Urothelium cell line (cell line): Measurements from ENCODE around the gene PLVAP.
A peak's percentile ranks its signal among the peaks of the same experiment; 100 is the strongest.

Experiments
- DNase-seq: peaks from one replicate; pipeline ENCODE4 v3.0.0; 2011; ENCODE audit warnings: low spot score, mixed read lengths
- FAIRE-seq: peaks from 2 replicates; lab custom pipeline; 2011; peaks lifted over from hg19 to GRCh38; lab: Jason Lieb, UNC

PLVAP gene, protein sequence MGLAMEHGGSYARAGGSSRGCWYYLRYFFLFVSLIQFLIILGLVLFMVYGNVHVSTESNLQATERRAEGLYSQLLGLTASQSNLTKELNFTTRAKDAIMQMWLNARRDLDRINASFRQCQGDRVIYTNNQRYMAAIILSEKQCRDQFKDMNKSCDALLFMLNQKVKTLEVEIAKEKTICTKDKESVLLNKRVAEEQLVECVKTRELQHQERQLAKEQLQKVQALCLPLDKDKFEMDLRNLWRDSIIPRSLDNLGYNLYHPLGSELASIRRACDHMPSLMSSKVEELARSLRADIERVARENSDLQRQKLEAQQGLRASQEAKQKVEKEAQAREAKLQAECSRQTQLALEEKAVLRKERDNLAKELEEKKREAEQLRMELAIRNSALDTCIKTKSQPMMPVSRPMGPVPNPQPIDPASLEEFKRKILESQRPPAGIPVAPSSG

DNA sequence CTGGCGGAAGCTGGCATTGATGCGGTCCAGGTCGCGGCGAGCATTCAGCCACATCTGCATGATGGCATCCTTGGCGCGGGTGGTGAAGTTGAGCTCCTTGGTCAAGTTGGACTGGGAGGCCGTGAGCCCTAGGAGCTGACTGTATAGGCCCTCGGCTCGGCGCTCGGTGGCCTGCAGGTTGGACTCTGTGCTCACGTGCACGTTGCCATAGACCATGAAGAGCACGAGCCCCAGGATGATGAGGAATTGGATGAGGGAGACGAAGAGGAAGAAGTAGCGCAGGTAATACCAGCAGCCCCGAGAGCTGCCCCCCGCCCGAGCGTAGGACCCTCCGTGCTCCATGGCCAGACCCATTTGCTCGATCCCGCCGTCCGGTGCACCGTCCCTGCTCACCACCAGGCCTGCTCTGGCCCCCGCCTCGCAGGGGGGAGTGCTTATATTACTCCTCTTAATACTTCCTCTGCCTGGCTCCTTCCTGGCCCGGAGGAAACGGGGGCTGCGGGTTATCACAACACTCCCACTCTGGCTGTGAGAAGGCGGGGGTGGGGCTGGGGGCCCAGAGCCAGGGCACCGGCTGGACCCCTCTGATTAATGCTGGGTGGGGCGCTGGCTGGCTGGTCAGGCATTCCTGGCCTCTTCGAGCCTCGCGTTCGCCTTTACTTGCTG, at the start of gene PLVAP:
PLVAP (minus strand) TSS at position 408 of the 666 bp plus-strand sequence; CDS start at position 354, 54 bp downstream.
- no peak for DNase-seq
- FAIRE-seq, result no peak

DNA sequence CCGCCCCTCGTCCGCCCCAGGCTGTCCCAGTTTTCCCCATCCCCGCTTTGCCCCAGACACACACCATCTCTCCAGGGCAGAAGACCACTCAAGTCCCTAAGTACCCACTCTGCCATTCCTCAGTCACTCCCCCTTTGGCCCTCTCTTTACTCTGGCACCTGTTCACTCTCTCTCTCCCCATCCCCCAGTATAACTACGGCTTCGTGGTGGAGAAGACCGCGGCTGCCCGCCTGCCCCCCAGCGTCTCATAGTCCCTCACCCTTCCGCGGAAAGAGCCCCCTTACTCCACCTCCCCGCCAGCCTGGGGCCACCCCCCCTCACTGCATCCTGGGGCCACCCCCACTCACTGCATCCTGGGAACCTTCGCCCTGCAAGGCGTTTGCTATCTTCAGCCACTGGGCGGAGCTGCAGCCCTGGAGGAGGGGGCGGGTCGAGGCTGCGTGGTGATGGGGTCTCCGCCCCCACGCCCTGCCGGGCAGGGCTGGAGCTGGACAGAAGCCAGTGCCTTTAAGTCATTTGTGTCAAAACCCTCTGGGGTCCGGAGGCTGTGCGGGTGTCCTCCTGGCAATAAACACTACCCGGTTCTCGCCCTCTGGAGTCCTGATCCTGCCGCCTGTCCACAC, 47.7 kb upstream of the PLVAP start:
- peak; percentile 64 for DNase-seq
- no peak for FAIRE-seq

DNA sequence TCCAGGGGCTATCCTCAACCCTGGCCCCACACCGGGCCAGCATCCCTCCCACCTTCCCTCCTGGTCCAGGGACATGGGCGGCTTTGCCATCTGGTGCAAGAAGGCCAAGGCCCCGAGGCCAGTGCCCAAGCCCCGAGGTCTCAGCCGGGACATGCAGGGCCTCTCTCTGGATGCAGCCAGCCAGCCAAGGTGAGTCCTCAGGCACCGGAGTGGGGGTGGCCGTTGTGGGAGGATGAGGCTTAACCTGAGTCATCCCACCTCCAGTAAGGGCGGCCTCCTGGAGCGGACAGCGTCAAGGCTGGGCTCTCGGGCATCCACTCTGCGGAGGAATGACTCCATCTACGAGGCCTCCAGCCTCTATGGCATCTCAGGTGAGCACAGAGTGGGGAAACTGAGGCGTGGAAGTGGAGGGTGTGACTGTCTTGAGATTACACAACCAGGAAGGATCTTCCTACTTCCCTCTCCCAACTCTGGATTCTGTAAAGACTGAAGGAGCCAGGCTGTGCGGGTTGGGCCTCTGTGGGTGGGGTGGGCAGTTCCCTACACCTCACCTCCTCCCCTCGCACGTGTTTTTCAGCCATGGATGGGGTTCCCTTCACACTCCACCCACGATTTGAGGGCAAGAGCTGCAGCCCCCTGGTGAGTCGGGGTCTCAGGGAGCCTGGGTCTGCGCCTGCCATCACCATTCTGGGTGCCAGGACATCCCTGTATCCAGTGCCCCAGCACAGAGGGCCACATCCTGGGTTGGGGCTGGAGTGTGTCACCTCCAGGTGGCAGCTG, 46.5 kb upstream of the PLVAP start:
- DNase-seq (no peak), FAIRE-seq (no peak)

DNA sequence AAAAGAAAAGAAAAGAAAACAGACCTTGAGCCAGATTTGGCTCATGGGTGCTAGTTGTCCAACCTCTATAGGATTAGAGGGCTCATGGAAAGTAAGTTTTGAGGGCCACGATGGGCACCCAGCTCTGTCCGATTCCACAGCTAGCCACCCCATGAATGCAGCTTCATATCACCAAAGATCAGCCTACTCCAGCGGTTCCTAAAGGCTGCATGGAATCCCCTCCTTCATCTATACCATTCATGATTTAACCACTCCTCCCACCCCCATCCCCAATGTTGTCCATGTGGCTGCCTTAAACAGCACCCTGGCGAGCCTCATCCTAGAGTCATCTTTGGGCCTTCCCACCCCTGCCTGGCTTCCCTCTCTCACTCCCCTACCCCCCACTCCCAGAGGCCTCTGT, 44.8 kb upstream of the PLVAP start:
- FAIRE-seq (no peak), DNase-seq (no peak)

DNA sequence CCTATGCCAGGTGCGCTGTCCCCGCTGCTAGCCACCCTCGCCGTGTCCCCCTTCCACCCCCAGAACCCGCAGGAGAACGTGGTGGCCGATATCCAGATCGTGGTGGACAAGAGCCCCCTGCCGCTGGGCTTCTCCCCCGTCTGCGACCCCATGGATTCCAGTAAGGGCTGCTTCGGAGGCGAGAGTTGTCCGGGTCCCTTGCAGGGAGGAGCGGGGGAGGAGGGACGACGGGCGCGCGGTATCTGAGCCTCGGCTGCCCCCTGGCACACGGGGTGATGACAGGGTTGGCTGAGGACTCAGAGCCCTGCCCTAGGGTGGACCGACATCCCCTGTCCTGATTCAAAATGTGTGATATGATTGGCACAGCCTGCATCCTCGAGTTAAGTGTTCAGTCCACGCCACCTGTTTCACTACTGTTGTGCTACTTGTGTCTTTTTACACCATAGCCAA, 43.4 kb upstream of the PLVAP start:
- FAIRE-seq (no peak), DNase-seq (peak; percentile 40)

DNA sequence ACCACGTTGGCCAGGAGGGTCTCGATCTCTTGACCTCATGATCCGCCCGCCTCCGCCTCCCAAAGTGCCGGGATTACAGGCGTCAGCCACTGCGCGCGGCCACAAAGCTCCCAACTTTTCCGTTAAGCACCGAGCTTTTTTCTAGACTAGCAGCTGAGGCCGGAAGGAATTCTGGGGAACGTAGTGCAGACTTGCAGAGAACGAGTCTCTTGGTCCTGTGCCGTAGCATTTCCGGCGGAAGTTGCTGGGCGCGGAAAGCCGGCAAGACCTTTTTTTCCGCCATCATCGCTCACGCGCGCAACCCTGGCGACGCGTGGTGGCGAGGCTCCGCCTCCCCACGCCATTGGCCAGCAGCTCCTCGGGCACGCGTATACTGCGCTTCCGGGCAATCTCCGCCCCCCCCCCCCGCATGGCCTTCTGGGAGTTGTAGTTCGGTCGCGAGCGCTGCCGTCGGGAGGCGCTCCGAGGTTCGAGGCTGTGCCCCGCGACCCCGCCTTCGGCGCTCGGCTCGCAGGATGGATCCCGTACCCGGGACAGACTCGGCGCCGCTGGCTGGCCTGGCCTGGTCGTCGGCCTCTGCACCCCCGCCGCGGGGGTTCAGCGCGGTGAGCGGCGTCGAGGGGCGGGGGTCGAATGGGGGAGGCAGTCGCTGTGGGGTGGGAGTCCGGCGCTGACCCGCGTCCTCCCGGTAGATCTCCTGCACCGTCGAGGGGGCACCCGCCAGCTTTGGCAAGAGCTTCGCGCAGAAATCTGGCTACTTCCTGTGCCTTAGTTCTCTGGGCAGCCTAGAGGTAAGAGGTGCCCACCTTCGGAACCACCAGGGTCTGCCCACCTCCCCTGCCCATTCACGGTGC, 42.7 kb upstream of the PLVAP start, which contains the start of gene MVB12A:
MVB12A (plus strand) TSS at position 427 of the 854 bp plus-strand sequence; CDS start at position 516, 89 bp downstream.
- FAIRE-seq (no peak), DNase-seq (peak; percentile 96)

DNA sequence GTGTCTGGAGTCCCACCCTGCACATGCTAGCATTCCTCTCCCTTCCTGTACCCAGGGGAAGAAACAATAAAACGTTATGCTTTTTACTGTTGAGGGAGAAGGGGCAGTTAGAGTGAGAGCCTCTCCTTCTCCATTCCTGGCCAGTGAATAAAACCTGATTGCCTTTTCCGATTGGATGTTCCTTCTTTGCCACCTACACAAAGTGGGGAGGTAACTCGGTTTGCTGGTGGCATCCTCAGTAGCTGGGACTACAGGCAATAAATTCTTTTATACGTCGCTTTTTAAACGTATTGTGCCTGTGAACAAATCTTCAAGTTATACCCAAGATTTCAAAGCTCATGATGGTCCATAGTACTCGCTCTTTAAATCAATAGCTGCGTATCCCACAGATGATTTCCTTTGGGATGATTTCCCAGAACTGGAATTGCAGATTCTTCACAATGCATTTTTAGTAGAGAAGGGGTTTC, 42.0 kb upstream of the PLVAP start:
- DNase-seq (no peak), FAIRE-seq (no peak)

DNA sequence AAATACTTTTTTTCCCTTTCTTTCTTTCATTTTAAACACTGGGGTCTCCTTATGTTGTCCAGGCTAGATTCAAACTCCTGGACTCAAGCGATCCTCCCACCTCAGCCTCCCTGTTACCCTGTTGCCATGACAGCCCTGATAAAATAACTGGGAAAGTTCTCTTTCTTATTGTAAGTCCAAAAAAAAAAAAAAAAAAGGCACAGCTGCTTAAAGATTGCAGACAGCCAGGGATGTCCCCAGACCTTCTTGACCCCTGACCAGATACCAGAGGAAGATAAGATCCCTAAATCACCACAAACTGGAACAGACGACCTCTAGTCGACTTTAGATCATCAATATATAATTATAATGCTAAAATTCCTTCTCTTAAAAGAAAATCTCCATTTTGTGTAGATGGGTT, 41.6 kb upstream of the PLVAP start:
- no peak for DNase-seq
- FAIRE-seq, result no peak

DNA sequence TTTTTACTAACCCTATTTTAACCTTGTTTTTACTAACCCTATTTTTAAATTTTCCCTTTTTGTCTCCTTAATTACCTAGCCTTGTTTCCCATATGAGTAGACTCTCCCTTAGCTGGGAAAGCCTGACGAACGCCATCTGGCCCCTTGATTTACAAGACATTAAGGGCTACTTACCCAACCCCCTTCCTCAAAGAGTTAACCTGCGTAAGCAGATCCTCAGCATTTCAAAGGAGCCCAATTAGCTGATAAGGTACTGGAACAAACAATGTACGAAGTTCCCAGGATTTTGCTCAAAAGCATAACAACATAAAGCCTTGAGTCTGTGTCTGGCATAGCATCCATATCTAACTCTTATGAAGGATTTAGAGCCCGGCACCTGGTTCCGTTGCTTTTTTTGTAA, 38.0 kb upstream of the PLVAP start:
- FAIRE-seq (no peak), DNase-seq (no peak)

DNA sequence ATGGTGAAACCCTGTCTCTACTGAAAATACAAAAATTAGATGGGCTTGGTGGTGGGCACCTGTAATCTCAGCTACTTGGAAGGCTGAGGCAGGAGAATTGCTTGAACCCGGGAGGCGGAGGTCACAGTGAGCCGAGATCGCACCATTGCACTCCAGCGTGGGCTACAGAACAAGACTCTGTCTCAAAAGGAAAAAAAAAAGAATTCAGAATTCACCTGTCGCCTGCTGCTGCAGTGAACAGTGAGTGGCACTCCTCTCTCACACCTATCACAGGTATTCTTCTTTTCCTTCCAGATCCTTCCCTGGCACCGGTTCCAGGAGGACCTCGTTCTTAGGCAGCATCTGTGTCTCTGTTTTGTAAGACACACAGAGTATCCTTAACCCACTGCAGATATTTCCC, 37.0 kb upstream of the PLVAP start:
- DNase-seq (no peak), FAIRE-seq (no peak)

DNA sequence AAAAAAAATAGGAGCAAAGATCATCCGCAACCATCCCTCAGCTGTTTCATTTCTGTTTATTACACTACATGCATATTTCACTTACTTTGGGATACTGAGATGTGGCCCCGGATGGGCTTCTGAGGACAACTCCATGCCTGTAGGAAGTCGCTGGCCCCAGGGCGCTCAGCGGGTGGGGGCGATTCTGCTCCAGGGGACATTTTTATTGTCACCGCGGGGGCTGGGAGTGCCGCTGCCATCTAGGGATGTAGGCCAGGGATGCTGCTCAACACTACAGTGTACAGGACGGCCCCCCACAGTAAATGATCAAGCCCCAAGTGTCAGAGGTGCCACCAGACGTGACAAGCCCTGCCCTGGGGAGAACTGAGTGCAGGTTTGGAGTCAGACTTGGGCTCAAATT, 34.7 kb upstream of the PLVAP start:
- FAIRE-seq, result no peak
- no peak for DNase-seq

DNA sequence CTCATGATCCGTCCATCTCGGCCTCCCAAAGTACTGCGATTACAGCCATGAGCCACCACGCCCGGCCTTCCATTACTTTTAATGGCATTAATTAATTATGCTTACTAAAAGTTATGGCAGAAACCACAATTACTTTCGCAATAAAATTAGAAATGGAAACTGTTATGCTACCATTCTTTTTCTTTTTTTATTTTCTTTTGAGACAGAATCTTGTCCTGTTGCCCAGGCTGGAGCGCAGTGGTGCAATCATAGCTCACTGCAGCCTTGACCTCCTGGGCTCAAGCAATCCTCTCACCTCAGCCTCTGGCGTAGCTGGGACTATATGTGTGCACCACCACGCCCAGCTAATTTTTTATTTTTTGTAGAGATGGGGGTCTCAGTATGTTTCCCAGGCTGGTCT, 32.8 kb upstream of the PLVAP start:
- DNase-seq (no peak), FAIRE-seq (no peak)

DNA sequence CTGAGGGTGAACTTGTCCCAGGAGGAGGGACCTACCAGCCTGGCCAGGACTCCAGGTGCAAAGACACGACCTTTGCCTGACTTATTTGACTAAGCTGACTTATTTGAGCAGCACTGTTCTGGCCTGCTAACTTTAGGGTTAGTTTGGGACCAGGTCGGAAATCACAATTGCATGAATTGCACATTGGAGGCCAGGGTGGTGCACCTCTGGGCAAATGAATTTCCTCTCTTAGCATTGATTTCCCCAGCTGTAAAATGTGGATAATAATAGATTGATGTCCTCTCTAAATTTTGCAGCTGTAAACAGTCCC, 29.7 kb upstream of the PLVAP start:
- DNase-seq (no peak), FAIRE-seq (no peak)

DNA sequence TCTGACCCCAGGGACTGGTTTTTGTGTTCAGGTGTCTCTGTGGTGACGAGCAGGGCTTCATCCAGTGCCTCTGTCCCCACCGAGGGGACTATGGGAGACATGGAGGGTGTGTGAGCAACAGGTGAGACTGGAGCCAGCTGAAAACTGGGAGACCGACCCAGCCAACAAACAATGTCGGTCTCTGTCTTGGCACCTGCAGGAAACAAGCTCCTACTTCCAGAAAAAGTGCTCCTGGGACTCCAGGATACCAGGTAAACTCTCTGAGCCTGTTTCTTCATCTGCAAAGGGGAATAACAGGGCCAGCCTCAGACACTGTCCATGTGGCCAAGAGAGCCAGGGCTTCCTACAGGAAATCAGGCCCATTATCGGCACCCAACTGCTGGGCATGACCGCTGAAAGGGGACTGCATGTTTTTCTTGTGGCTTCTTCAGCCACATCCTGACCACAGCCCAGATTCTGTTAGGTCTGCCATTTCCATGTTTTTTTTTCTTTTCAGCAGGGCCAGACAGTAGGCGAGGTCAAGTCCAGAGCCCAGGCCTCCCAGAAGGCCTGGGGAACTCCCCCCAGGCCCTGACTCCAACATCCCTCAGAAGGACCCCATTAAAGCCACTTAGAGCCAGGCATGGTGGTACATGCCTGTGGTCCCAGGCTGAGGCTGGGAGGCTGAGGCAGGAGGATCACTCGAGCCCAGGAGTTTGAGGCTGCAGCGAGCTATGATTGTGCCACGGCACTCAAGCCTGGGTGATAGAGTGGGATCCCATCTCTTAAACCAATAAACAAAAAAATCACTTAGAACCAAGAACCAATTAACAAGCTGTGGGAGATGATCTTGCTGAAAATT, 29.1 kb upstream of the PLVAP start:
- FAIRE-seq (no peak), DNase-seq (no peak)

DNA sequence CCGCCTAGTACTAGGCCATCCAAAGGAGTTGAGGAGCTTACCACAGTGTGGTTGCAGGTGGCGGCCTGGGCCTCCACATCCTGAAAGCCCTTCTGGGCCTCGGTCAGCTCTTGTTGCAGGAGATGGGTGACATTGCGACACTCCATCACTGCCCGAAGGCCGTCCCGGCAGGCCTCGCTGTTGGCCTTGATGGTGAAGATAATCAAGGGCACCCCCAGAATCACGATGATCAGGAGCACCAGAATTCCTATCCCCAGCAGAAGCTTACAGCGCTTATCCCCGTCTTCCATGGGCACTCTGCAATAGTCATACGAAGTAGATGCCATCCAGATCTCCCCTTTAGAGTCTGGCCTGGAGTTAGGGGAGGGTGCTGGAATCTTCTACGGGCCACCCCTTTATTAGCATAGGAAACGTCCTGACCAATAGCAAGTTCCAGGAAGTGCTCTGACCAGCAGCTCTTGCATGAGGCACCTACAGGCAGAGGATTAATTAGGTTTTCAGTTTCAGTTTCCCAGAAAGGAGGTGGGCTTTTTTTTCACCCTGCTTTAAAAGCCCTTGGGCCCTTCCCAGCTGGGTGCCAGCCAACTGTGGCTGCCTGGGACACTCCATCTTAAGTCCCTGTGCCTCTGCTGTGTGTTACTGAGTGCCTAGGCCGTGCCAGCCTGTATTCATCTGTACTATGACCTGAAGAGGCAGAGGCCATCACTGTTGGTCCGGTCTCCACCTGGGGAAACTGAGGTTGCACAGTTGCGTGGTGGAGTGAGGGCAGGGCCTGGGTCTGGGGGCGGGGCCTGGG, 28.3 kb upstream of the PLVAP start, which contains the start of gene BST2:
BST2 (minus strand) TSS at position 381 of the 796 bp plus-strand sequence; CDS start at position 326, 55 bp downstream.
- no peak for DNase-seq
- FAIRE-seq, result no peak

DNA sequence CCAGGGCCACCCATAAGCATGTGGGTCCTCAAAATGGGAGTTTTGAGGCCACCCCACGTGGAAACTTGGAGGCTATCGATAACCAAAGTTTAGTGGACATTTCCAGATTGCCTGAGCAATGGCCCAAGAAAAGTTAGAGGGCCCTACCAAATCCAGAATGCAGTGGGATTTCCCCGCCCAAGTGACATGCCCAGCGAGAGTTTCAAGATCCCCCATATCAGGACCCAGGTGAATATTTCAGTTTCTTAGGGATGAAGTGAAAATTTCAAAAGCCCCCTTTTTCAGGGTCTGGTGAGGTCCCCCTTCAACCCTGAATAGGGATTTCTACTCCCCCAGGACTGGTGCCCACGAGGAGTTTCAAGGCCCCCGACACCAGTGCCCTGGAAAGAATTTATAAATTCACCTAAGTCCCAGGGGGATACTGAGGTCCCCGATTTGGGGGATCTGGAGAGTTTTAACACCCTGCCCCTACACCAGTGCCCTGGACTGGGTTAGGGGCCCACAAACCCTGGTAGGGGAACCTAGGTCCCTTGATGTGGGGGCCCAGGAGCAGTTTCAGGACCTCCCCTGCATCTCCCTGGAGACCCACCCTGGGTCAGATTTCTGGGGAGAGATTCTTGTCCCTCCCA, 27.6 kb upstream of the PLVAP start:
- FAIRE-seq, result no peak
- DNase-seq, result no peak

DNA sequence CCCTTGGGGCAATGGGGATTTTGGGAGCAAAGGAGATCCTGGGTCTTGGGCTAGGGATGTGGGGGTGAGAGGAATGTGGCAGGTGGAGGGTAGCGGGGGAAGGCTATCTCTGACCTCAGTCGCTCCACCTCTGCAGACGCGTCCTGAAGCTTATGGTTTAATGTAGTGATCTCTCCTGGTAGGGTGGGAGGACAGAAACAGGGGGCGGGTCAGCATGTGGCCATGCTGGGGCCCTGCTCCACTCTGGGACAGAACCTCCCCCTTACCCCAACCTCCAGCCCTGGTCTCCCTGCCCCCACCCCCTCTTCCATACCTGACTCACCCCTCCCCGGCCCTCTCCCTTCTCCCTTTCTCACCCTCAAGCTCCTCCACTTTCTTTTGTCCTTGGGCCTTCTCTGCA, 26.9 kb upstream of the PLVAP start:
- FAIRE-seq, result no peak
- DNase-seq, result no peak
